HepG2 (cell line): ENCODE results near the gene PPP1R16B. TPM values are rescaled to one million over a fixed set of nuclear protein-coding genes. Genes with fewer than 3 reads are reported as not detected.

Experiments used
- ATAC-seq: fragments of 200-7000 bp; cut with Tn5 transposase; 3 replicates; pipeline ENCODE4 v1.9.1; 2020; ENCODE audit warnings: mild to moderate bottlenecking, moderate library complexity
- BruUV-seq: library from RNA; stranded (reverse); fragments of 400-500 nt; replicated peaks from 2 replicates; lab custom pipeline; 2021; lab: Mats Ljungman, UMichigan
- CTCF ChIA-PET: fragments of 300-600 bp; formaldehyde crosslinking; extraction: SDS; loops from one replicate; lab custom pipeline; 2021; ENCODE audit warnings: low total read pairs, inconsistent platforms, low intra/inter-chr PET ratio; lab: Yijun Ruan, JAX
- POLR2A ChIA-PET: fragments of 350-600 bp; sonication (Branson Sonifier 250); formaldehyde crosslinking; loops from one replicate; lab custom pipeline; 2020; ENCODE audit warnings: antibody characterized with exemption, inconsistent platforms; lab: Yijun Ruan, JAX
- DNase-seq: peaks from one replicate; pipeline ENCODE4 v3.0.0-alpha.2; 2015; ENCODE audit warnings: low spot score
- FAIRE-seq: peaks from 3 replicates; lab custom pipeline; 2011; peaks lifted over from hg19 to GRCh38; lab: Jason Lieb, UNC
- H2AFZ ChIP-seq: one replicate; pipeline ENCODE4 v1.6.1; 2011; ENCODE audit warnings: low read length, inconsistent platforms
- H3K27ac ChIP-seq: fragments of 300-600 bp; 3 replicates; pipeline ENCODE4 v1.8.0; 2011; ENCODE audit warnings: mixed run types, mild to moderate bottlenecking, mixed read lengths, low read length, inconsistent platforms; ENCODE audit not compliant: insufficient read depth; ENCODE audit errors: extremely low read length
- H3K27me3 ChIP-seq, 2 experiments: fragments of 200-600 bp in 1 of 2; 2 replicates in 1 of 2; 3 replicates in 1 of 2; pipeline versions ENCODE4 v1.6.0 to v1.8.0; 2011; ENCODE audit warnings: low read length in 2 of 2, mild to moderate bottlenecking in 2 of 2, moderate library complexity in 2 of 2, inconsistent platforms in 1 of 2; ENCODE audit not compliant: insufficient read depth in 2 of 2, control insufficient read depth in 1 of 2
- H3K36me3 ChIP-seq, 2 experiments: fragments of 200-600 bp in 1 of 2; replicated peaks in 1 of 2; 2 replicates in 1 of 2; 3 replicates in 1 of 2; pipeline versions ENCODE4 v1.5.1 to v1.8.0; 2011; ENCODE audit warnings: low read length in 2 of 2, inconsistent platforms in 1 of 2; ENCODE audit not compliant: insufficient read depth in 2 of 2, control insufficient read depth in 1 of 2
- H3K4me1 ChIP-seq: 2 replicates; pipeline ENCODE4 v1.5.1; 2012; ENCODE audit warnings: low read length, inconsistent platforms; ENCODE audit not compliant: insufficient read depth
- H3K4me2 ChIP-seq: 2 replicates; pipeline ENCODE4 v1.6.0; 2011; ENCODE audit warnings: low read depth, low read length, inconsistent platforms
- H3K4me3 ChIP-seq, 3 experiments: fragments of 200-600 bp in 1 of 3; sonication (generic), shearing (Covaris generic) in 1 of 3; replicated peaks in 1 of 3; 2 replicates each; pipeline ENCODE4 v1.5.1; 2011 to 2016; ENCODE audit warnings: low read length in 3 of 3, inconsistent platforms in 2 of 3, low read depth in 2 of 3, mild to moderate bottlenecking in 2 of 3, control low read depth in 1 of 3, mixed read lengths in 1 of 3; ENCODE audit not compliant: insufficient read depth in 1 of 3
- H3K79me2 ChIP-seq: one replicate; pipeline ENCODE4 v1.6.1; 2011; ENCODE audit warnings: low read length, inconsistent platforms; ENCODE audit not compliant: insufficient read depth
- H3K9ac ChIP-seq: 2 replicates; pipeline ENCODE4 v1.6.0; 2011; ENCODE audit warnings: mild to moderate bottlenecking, low read depth, low read length, inconsistent platforms; ENCODE audit not compliant: insufficient read depth
- H3K9me3 ChIP-seq: 2 replicates; pipeline ENCODE4 v1.5.1; 2012; ENCODE audit warnings: mild to moderate bottlenecking, low read length
- H4K20me1 ChIP-seq: 2 replicates; pipeline ENCODE4 v1.6.0; 2011; ENCODE audit warnings: inconsistent platforms, mild to moderate bottlenecking, low read length, moderate library complexity; ENCODE audit not compliant: insufficient read depth
- BORCS8-MEF2B ChIP-seq: sonication (generic); formaldehyde crosslinking; IDR thresholded peaks from 2 replicates; pipeline ENCODE4 v1.8.0; 2022; ENCODE audit warnings: mild to moderate bottlenecking, missing genetic modification reagents
- HES4 ChIP-seq: sonication (generic); formaldehyde crosslinking; IDR thresholded peaks from 2 replicates; pipeline ENCODE4 v1.9.0; 2021; ENCODE audit warnings: mild to moderate bottlenecking, missing genetic modification reagents, borderline replicate concordance
- ISX ChIP-seq: sonication (generic); formaldehyde crosslinking; conservative IDR thresholded peaks from 2 replicates; pipeline ENCODE4 v1.5.0; 2020; ENCODE audit warnings: missing genetic modification reagents
- RELA ChIP-seq: sonication (generic); formaldehyde crosslinking; IDR thresholded peaks from 2 replicates; pipeline ENCODE4 v1.4.0; 2020; ENCODE audit warnings: missing genetic modification reagents
- TOPORS ChIP-seq: sonication (generic); formaldehyde crosslinking; IDR thresholded peaks from 2 replicates; pipeline ENCODE4 v1.8.0; 2023; ENCODE audit warnings: mild to moderate bottlenecking, missing genetic modification reagents
- ZFP36L1 ChIP-seq: sonication (generic); formaldehyde crosslinking; IDR thresholded peaks from 2 replicates; pipeline ENCODE4 v1.8.0; 2022; ENCODE audit warnings: mild to moderate bottlenecking, missing genetic modification reagents, moderate library complexity
- ZFP91 ChIP-seq: sonication (generic); formaldehyde crosslinking; IDR thresholded peaks from 2 replicates; pipeline ENCODE4 v1.9.0; 2022; ENCODE audit warnings: missing genetic modification reagents, mild to moderate bottlenecking, borderline replicate concordance
- ZNF20 ChIP-seq: sonication (generic); formaldehyde crosslinking; IDR thresholded peaks from 2 replicates; pipeline ENCODE4 v1.4.0; 2020; ENCODE audit warnings: mild to moderate bottlenecking, moderate library complexity, missing genetic modification reagents
- ZNF24 ChIP-seq: fragments of 450-650 bp; IDR thresholded peaks from 2 replicates; pipeline ENCODE4 v1.6.1; 2017; ENCODE audit warnings: antibody characterized with exemption, mild to moderate bottlenecking
- ZNF780A ChIP-seq: sonication (generic); formaldehyde crosslinking; IDR thresholded peaks from 2 replicates; pipeline ENCODE4 v1.8.0; 2022; ENCODE audit warnings: mild to moderate bottlenecking, missing genetic modification reagents, moderate library complexity
- WGBS: methylation state at CpG from one replicate; pipeline ENCODE4 v1.1.6; 2017; ENCODE audit warnings: low lambda C conversion rate; 5-methylcytosine and 5-hydroxymethylcytosine counted together
- in situ Hi-C: cut with HindIII; loops from 2 replicates; pipeline ENCODE4 v1.10.0; 2017; ENCODE audit warnings: low pct_unique_long_range_greater_than_20kb; ENCODE audit not compliant: extremely low pct_ligation_motif_present
- intact Hi-C: fragments of 100-400 bp; cut with micrococcal nuclease; formaldehyde crosslinking; loops from one replicate; pipeline ENCODE4 v1.10.0; 2022; ENCODE audit not compliant: unreplicated experiment
- polyA plus RNA-seq, 8 experiments: library from polyadenylated mRNA; depleted of rRNA in 3 of 8; stranded (reverse) in 7 of 8; unstranded in 1 of 8; fragments of >200 nt; fragmentation: Illumina TruSeq in 4 of 8; extraction: Trizol in 4 of 8; gene quantifications; 2 replicates each; pipeline versions ENCODE4 v1.2.1 to v1.2.3, GENCODE V29; 2011 to 2016; ENCODE audit warnings: low read depth in 4 of 8, missing spikeins in 1 of 8, mixed read lengths in 1 of 8; ENCODE audit not compliant: insufficient read depth in 1 of 8
- total RNA-seq, 5 experiments: library from RNA; depleted of rRNA; stranded (reverse); fragments of >200 nt; fragmentation: Illumina TruSeq; extraction: Trizol; gene quantifications; 2 replicates each; pipeline ENCODE4 v1.2.3, GENCODE V29; 2016; ENCODE audit warnings: low read depth in 1 of 5
- TF ChIP-seq, protein P1 (sequence below): sonication (generic); formaldehyde crosslinking; conservative IDR thresholded peaks from 2 replicates; pipeline ENCODE4 v1.4.0; 2020; ENCODE audit warnings: missing genetic modification reagents
- TF ChIP-seq, protein P2 (sequence below): sonication (generic); formaldehyde crosslinking; IDR thresholded peaks from 2 replicates; pipeline ENCODE4 v1.4.0; 2020; ENCODE audit warnings: missing genetic modification reagents
- TF ChIP-seq, protein P3 (sequence below): sonication (generic); formaldehyde crosslinking; IDR thresholded peaks from 2 replicates; pipeline ENCODE4 v1.5.0; 2020; ENCODE audit warnings: missing genetic modification reagents

Gene PPP1R16B
- total and polyA plus RNA-seq, 2 of the 13 experiments (the other 11 are each of a cell fraction or from before 2014, with no cell fraction given), result 0.02 to 0.11 TPM

DNA sequence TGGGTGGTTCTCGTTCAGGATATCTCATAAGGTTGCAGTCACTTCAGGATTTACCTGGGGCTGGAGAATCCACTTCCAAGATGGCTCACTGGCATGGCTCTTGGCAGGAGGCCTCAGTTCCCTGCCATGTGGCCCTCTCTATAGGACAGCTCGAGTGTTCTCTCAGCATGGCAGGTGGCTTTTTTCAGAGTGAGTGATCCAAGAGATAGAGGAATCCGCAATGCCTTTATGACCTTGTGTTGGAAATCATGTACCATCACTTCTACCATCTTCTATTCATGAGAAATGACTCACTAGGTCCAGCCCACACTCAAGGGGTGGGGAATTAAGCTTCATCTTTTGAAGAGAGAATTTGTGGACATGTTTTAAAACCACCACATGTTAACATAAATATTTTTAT lies 37.8 kb downstream of the PPP1R16B start:
- no peaks in the 10 kb centered on the region for H4K20me1 ChIP-seq
- POLR2A ChIA-PET, result no interaction called here
- H3K27ac ChIP-seq, result no peak overlapping the region
- no peak for ATAC-seq
- no TSS peak for BruUV-seq
- in situ Hi-C loops, result no loop called here
- 2% methylated on average over 3 of the region's 3 CpGs for WGBS
- intact Hi-C loops, result no loop called here
- no peak for DNase-seq
- H3K9ac ChIP-seq, result no peak overlapping the region
- no peaks in the 10 kb centered on the region for H3K79me2 ChIP-seq
- TF ChIP-seq ZNF24 (no peak), BORCS8-MEF2B (CRISPR knock-in tag) (no peak), HES4 (CRISPR knock-in tag) (no peak)
- H3K4me2 ChIP-seq, result no peak overlapping the region
- no peak for FAIRE-seq
- CTCF ChIA-PET, result no interaction called here
- no peaks in the 10 kb centered on the region for H3K4me1 ChIP-seq
- H2AFZ ChIP-seq, result no peak overlapping the region
- H3K9me3 ChIP-seq, result no peaks in the 10 kb centered on the region
- H3K4me3 ChIP-seq, result no peak overlapping the region
- H3K36me3 ChIP-seq, result no peaks in the 10 kb centered on the region
- peaks cover 0 to 8% of the 10 kb centered on the region in 2 experiments; a peak in 2 of 5 replicates for H3K27me3 ChIP-seq

- Histone ChIP-seq H3K4me2 (no peak overlapping the region), H3K9ac (no peak overlapping the region), H3K4me3 (no peak overlapping the region), H3K27me3 (peaks cover 0 to 8% of the 10 kb centered on the region in 2 experiments; a peak in 1 of 5 replicates), H3K9me3 (no peaks in the 10 kb centered on the region), H3K27ac (no peak overlapping the region), H4K20me1 (no peaks in the 10 kb centered on the region), H3K79me2 (no peaks in the 10 kb centered on the region), H3K36me3 (no peaks in the 10 kb centered on the region), H3K4me1 (no peaks in the 10 kb centered on the region), H2AFZ (no peak overlapping the region)
- ChIA-PET CTCF (no interaction called here), POLR2A (no interaction called here)
- 22% methylated on average over 4 of the region's 4 CpGs for WGBS
- no peak for TF ChIP-seq ZFP36L1 (CRISPR knock-in tag)
- TF ChIP-seq, protein P1, sequence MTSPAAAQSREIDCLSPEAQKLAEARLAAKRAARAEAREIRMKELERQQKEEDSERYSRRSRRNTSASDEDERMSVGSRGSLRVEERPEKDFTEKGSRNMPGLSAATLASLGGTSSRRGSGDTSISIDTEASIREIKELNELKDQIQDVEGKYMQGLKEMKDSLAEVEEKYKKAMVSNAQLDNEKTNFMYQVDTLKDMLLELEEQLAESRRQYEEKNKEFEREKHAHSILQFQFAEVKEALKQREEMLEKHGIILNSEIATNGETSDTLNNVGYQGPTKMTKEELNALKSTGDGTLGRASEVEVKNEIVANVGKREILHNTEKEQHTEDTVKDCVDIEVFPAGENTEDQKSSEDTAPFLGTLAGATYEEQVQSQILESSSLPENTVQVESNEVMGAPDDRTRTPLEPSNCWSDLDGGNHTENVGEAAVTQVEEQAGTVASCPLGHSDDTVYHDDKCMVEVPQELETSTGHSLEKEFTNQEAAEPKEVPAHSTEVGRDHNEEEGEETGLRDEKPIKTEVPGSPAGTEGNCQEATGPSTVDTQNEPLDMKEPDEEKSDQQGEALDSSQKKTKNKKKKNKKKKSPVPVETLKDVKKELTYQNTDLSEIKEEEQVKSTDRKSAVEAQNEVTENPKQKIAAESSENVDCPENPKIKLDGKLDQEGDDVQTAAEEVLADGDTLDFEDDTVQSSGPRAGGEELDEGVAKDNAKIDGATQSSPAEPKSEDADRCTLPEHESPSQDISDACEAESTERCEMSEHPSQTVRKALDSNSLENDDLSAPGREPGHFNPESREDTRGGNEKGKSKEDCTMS (CRISPR knock-in tag), result no peak
- TF ChIP-seq ISX, result no peak
- no peak for TF ChIP-seq RELA
- no peak for TF ChIP-seq TOPORS
- TF ChIP-seq, protein P2, sequence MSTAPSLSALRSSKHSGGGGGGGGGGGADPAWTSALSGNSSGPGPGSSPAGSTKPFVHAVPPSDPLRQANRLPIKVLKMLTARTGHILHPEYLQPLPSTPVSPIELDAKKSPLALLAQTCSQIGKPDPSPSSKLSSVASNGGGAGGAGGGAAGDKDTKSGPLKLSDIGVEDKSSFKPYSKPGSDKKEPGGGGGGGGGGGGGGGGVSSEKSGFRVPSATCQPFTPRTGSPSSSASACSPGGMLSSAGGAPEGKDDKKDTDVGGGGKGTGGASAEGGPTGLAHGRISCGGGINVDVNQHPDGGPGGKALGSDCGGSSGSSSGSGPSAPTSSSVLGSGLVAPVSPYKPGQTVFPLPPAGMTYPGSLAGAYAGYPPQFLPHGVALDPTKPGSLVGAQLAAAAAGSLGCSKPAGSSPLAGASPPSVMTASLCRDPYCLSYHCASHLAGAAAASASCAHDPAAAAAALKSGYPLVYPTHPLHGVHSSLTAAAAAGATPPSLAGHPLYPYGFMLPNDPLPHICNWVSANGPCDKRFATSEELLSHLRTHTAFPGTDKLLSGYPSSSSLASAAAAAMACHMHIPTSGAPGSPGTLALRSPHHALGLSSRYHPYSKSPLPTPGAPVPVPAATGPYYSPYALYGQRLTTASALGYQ (CRISPR knock-in tag), result no peak
- TF ChIP-seq, protein P3, sequence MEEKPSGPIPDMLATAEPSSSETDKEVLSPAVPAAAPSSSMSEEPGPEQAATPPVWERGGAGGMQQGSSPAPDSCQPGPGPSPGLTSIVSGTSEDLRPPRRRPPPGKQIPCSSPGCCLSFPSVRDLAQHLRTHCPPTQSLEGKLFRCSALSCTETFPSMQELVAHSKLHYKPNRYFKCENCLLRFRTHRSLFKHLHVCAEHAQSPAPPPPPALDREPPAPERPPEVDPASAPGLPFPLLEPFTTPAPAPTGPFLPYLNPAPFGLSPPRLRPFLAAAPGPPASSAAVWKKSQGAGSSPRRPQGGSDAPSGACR, result no peak
- no peak for TF ChIP-seq ZNF780A (CRISPR knock-in tag)
- TF ChIP-seq ZNF20 (CRISPR knock-in tag), result no peak
- no peak for TF ChIP-seq ZFP91 (CRISPR knock-in tag)
- intact Hi-C loops, result no loop called here
- DNase-seq (no peak), ATAC-seq (no peak), FAIRE-seq (no peak)
- BruUV-seq, result no TSS peak
- in situ Hi-C loops, result no loop called here
Measured at GRCh38 chr20:38844963-38845362, 39.5 kb downstream of the PPP1R16B start.
